ENCODE results near the gene SUMF1.

The SUMF1 gene

GRCh38 chr3:4323246-4324027 is 143.6 kb downstream of the SUMF1 start:
- DNase-seq (ENCODE audit: low read depth) = no peak
- no peak overlapping the region for H3K4me3 ChIP-seq (ENCODE audit: low read depth, low read length)
- TF ChIP-seq CTCF (IDR thresholded peaks at IDR 0.05; ENCODE audit: control insufficient read depth, extremely low read depth, insufficient read depth) = no peak

- peak; percentile 93 for DNase-seq (ENCODE audit: low read depth)
- no peak overlapping the region for H3K4me3 ChIP-seq (ENCODE audit: low read depth, low read length)
- no peak for TF ChIP-seq CTCF (IDR thresholded peaks at IDR 0.05; ENCODE audit: control insufficient read depth, extremely low read depth, insufficient read depth)
Measured at GRCh38 chr3:4322635-4323034, 144.4 kb downstream of the SUMF1 start.

- H3K4me3 ChIP-seq (ENCODE audit: low read depth, low read length) = no peak overlapping the region
- no peak for DNase-seq (ENCODE audit: low read depth)
- no peak for TF ChIP-seq CTCF (IDR thresholded peaks at IDR 0.05; ENCODE audit: control insufficient read depth, extremely low read depth, insufficient read depth)
Measured at GRCh38 chr3:4321732-4322131, 145.3 kb downstream of the SUMF1 start.

- DNase-seq (ENCODE audit: low read depth) = peak; percentile 63
- TF ChIP-seq CTCF (IDR thresholded peaks at IDR 0.05; ENCODE audit: control insufficient read depth, extremely low read depth, insufficient read depth) = no peak
Measured at GRCh38 chr3:4320096-4320911, 146.8 kb downstream of the SUMF1 start.

GRCh38 chr3:4314688-4315087 is 152.4 kb downstream of the SUMF1 start:
- peak; percentile 32 for TF ChIP-seq CTCF (IDR thresholded peaks at IDR 0.05; ENCODE audit: control insufficient read depth, extremely low read depth, insufficient read depth)
- DNase-seq (ENCODE audit: low read depth) = no peak

More at GRCh38 chr3:4320096-4320911, 146.8 kb downstream of the SUMF1 start:
- no peak overlapping the region for H3K4me3 ChIP-seq (ENCODE audit: low read depth, low read length)

GRCh38 chr3:4313606-4314293 is 153.3 kb downstream of the SUMF1 start:
- TF ChIP-seq CTCF (IDR thresholded peaks at IDR 0.05; ENCODE audit: control insufficient read depth, extremely low read depth, insufficient read depth) = no peak
- no peak overlapping the region for H3K4me3 ChIP-seq (ENCODE audit: low read depth, low read length)
- no peak for DNase-seq (ENCODE audit: low read depth)

More at GRCh38 chr3:4314688-4315087, 152.4 kb downstream of the SUMF1 start:
- H3K4me3 ChIP-seq (ENCODE audit: low read depth, low read length) = no peak overlapping the region

All from LNCaP clone FGC (cell line).